MCF 10A (cell line): ENCODE data around the gene VMO1. TPM values are rescaled to one million over a fixed set of nuclear protein-coding genes. Genes with fewer than 3 reads are reported as not detected.

ENCODE experiments used
- BruUV-seq: library from RNA; stranded (reverse); fragments of 400-500 nt; replicated peaks from 2 replicates; lab custom pipeline; 2021; lab: Mats Ljungman, UMichigan
- CTCF ChIA-PET: fragments of 300-600 bp; sonication (Branson Sonifier 250); formaldehyde crosslinking; extraction: SDS; loops from one replicate; lab custom pipeline; 2021; ENCODE audit warnings: antibody characterized with exemption, inconsistent platforms; lab: Yijun Ruan, JAX
- POLR2A ChIA-PET: fragments of 300-600, 350-650 bp; sonication (Branson Sonifier 250); formaldehyde crosslinking; extraction: SDS; loops from one replicate; lab custom pipeline; 2020; ENCODE audit warnings: antibody characterized with exemption, inconsistent platforms; lab: Yijun Ruan, JAX
- DNase-seq: peaks from one replicate; pipeline ENCODE4 v3.0.0-alpha.2; 2018; ENCODE audit not compliant: unreplicated experiment
- H3K27ac Mint-ChIP-seq: one replicate; pipeline ENCODE4 v1.8.0; 2022; ENCODE audit warnings: mild to moderate bottlenecking, low read depth, mixed read lengths; ENCODE audit not compliant: unreplicated experiment
- H3K27me3 Mint-ChIP-seq: one replicate; pipeline ENCODE4 v1.8.0; 2022; ENCODE audit warnings: mixed read lengths; ENCODE audit not compliant: insufficient read depth, unreplicated experiment
- H3K36me3 Mint-ChIP-seq: one replicate; pipeline ENCODE4 v1.8.0; 2022; ENCODE audit warnings: mild to moderate bottlenecking, moderate library complexity, mixed read lengths; ENCODE audit not compliant: insufficient read depth, unreplicated experiment
- H3K4me1 Mint-ChIP-seq: one replicate; pipeline ENCODE4 v1.8.0; 2022; ENCODE audit warnings: mixed read lengths; ENCODE audit not compliant: insufficient read depth, unreplicated experiment
- H3K4me3 Mint-ChIP-seq: one replicate; pipeline ENCODE4 v1.8.0; 2022; ENCODE audit warnings: mild to moderate bottlenecking, moderate library complexity, mixed read lengths; ENCODE audit not compliant: unreplicated experiment
- H3K9me3 Mint-ChIP-seq: one replicate; pipeline ENCODE4 v1.8.0; 2022; ENCODE audit warnings: mixed read lengths; ENCODE audit not compliant: unreplicated experiment
- intact Hi-C: fragments of 100-400 bp; cut with micrococcal nuclease; formaldehyde crosslinking; loops from 2 replicates; pipeline ENCODE4 v1.14.1; 2022
- total RNA-seq: library from RNA; stranded (reverse); gene quantifications from 2 replicates; pipeline ENCODE4 v1.2.3, GENCODE V29; 2022
- TF ChIP-seq, protein P1 (sequence below): fragments of 200-600 bp; IDR thresholded peaks from one replicate; pipeline ENCODE4 v1.8.0; 2022; ENCODE audit warnings: antibody characterized with exemption, mild to moderate bottlenecking; ENCODE audit not compliant: unreplicated experiment

Gene VMO1
- total RNA-seq, 1 experiment from 2014 or later, result 0.77 TPM

- no peak overlapping the region for H3K27ac Mint-ChIP-seq
- no peaks in the 10 kb centered on the region for H3K27me3 Mint-ChIP-seq
- TF ChIP-seq, protein P1, sequence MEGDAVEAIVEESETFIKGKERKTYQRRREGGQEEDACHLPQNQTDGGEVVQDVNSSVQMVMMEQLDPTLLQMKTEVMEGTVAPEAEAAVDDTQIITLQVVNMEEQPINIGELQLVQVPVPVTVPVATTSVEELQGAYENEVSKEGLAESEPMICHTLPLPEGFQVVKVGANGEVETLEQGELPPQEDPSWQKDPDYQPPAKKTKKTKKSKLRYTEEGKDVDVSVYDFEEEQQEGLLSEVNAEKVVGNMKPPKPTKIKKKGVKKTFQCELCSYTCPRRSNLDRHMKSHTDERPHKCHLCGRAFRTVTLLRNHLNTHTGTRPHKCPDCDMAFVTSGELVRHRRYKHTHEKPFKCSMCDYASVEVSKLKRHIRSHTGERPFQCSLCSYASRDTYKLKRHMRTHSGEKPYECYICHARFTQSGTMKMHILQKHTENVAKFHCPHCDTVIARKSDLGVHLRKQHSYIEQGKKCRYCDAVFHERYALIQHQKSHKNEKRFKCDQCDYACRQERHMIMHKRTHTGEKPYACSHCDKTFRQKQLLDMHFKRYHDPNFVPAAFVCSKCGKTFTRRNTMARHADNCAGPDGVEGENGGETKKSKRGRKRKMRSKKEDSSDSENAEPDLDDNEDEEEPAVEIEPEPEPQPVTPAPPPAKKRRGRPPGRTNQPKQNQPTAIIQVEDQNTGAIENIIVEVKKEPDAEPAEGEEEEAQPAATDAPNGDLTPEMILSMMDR, result no peak
- H3K36me3 Mint-ChIP-seq, result peaks cover 36% of the 10 kb centered on the region
- ChIA-PET CTCF (no interaction called here), POLR2A (interaction anchor here (0.6 to 1.8 kb wide), 3 partner anchors 16 to 1931 kb away, joined by 3 to 8 read pairs (median 3); partner anchors contain the start of gene PLD2)
- DNase-seq, result no peak
- H3K9me3 Mint-ChIP-seq, result no peaks in the 10 kb centered on the region
- H3K4me1 Mint-ChIP-seq, result no peaks in the 10 kb centered on the region
- BruUV-seq, result no TSS peak
- H3K4me3 Mint-ChIP-seq, result no peak overlapping the region
- intact Hi-C loops, result no loop called here
Measured at GRCh38 chr17:4822835-4823234, 36.7 kb upstream of the VMO1 start.

GRCh38 chr17:4818276-4818675 is 32.1 kb upstream of the VMO1 start:
- H3K4me1 Mint-ChIP-seq, result no peaks in the 10 kb centered on the region
- ChIA-PET POLR2A (no interaction called here), CTCF (interaction anchor here (1.4 kb wide), 1 partner anchor 39 kb away, joined by 3 read pairs; no protein-coding TSS in a partner anchor)
- no TSS peak for BruUV-seq
- no peaks in the 10 kb centered on the region for H3K9me3 Mint-ChIP-seq
- TF ChIP-seq, protein P1, result no peak
- peaks cover 63% of the 10 kb centered on the region for H3K36me3 Mint-ChIP-seq
- no peak overlapping the region for H3K4me3 Mint-ChIP-seq
- no peak overlapping the region for H3K27ac Mint-ChIP-seq
- intact Hi-C loops, result no loop called here
- DNase-seq, result no peak
- no peaks in the 10 kb centered on the region for H3K27me3 Mint-ChIP-seq

GRCh38 chr17:4816826-4817225 is 30.7 kb upstream of the VMO1 start:
- CTCF ChIA-PET, result interaction anchor here (0.7 kb wide), 1 partner anchor 64 kb away, joined by 3 read pairs; no protein-coding TSS in a partner anchor
- H3K4me3 Mint-ChIP-seq, result no peak overlapping the region
- DNase-seq, result no peak
- H3K4me1 Mint-ChIP-seq, result no peaks in the 10 kb centered on the region
- peaks cover 74% of the 10 kb centered on the region for H3K36me3 Mint-ChIP-seq
- H3K9me3 Mint-ChIP-seq, result no peaks in the 10 kb centered on the region
- no TSS peak for BruUV-seq
- no peak overlapping the region for H3K27ac Mint-ChIP-seq
- H3K27me3 Mint-ChIP-seq, result no peaks in the 10 kb centered on the region
- intact Hi-C loops, result no loop called here
- POLR2A ChIA-PET, result interaction anchor here (0.7 to 0.8 kb wide), 2 partner anchors 9 to 71 kb away, joined by 3 read pairs; no protein-coding TSS in a partner anchor
- TF ChIP-seq, protein P1, result no peak

- Mint-ChIP-seq H3K4me3 (no peak overlapping the region), H3K4me1 (no peaks in the 10 kb centered on the region), H3K27ac (no peak overlapping the region), H3K36me3 (peaks cover 75% of the 10 kb centered on the region), H3K27me3 (no peaks in the 10 kb centered on the region), H3K9me3 (no peaks in the 10 kb centered on the region)
- intact Hi-C loops, result no loop called here
- ChIA-PET POLR2A (no interaction called here), CTCF (interaction anchor here (0.5 to 0.7 kb wide), 2 partner anchors 26 to 1321 kb away, joined by 3 read pairs; no protein-coding TSS in a partner anchor)
- no peak for DNase-seq
- BruUV-seq, result no TSS peak
- TF ChIP-seq, protein P1, result no peak
Measured at GRCh38 chr17:4815043-4815675, 29.0 kb upstream of the VMO1 start.
